RKO (cell line): Measurements from ENCODE around the gene YTHDC2.

Source experiments
- DNase-seq: peaks from one replicate; pipeline ENCODE4 v3.0.0-alpha.2; 2016; ENCODE audit warnings: low spot score

The YTHDC2 gene

GRCh38 chr5:113606298-113607134 is 93.0 kb downstream of the YTHDC2 start:
- peak; percentile 59 for DNase-seq

- no peak for DNase-seq
Observed at GRCh38 chr5:113607361-113607760, 93.9 kb downstream of the YTHDC2 start.

- no peak for DNase-seq
Observed at GRCh38 chr5:113608113-113608596, 94.7 kb downstream of the YTHDC2 start.

GRCh38 chr5:113612060-113612496 is 98.6 kb downstream of the YTHDC2 start:
- DNase-seq: peak; percentile 68

DNA sequence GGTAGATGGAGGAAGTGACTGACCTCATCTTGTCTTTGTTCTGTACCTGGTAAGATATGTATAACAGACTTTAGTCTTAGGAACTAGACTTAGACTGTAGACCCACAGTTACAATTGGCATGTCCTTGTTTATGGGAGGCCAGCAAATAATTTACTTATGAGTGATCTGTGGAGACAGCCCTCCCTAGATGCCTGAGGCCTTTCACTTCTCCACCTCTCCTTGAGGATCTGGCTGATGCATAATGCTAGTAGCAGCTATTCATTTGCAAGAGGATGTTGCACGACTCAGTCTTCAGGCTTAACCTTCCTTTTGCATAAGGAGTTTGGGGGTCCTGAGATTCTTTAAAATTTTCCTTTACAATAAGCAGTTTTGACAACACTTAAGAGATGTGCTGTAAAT is 100.7 kb downstream of the YTHDC2 start:
- DNase-seq: no peak

- DNase-seq: no peak
Observed at GRCh38 chr5:113615708-113616107, 102.2 kb downstream of the YTHDC2 start.

GRCh38 chr5:113617191-113617796 is 103.8 kb downstream of the YTHDC2 start:
- no peak for DNase-seq

- no peak for DNase-seq
Observed at GRCh38 chr5:113632996-113633395, 119.5 kb downstream of the YTHDC2 start.

DNA sequence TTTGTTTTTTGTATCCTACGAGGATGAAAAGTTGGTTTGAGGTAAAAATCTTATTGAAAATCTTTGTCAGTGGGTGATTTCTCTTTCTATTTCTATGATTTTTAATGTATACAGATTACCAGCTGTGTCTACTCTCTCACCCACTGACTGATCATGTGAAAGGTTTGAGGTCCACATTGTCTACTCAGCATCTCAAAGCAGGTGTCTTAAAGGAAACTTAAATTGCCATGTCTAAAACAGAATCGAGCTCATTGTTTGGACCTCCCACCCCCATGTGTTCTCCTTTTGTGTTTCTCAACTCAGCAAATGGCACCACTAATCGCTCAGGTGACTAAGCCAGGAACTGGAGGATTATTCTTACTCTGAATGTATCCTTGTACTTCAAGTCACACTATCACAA is 121.5 kb downstream of the YTHDC2 start:
- DNase-seq: no peak

- DNase-seq: no peak
Observed at GRCh38 chr5:113641715-113642114, 128.2 kb downstream of the YTHDC2 start.
